H1 (cell line): Measurements from ENCODE around the gene CYP2A13. TPM values are rescaled to one million over a fixed set of nuclear protein-coding genes. Genes with fewer than 3 reads are reported as not detected.

Experiments
- CTCF ChIA-PET: fragments of 300-600 bp; sonication (Branson Sonifier 250); formaldehyde crosslinking; loops from one replicate; lab custom pipeline; 2021; ENCODE audit not compliant: partially characterized antibody; lab: Charles Lee
- POLR2A ChIA-PET: fragments of 300-600 bp; sonication (Branson Sonifier 250); formaldehyde crosslinking; loops from one replicate; lab custom pipeline; 2021; ENCODE audit warnings: inconsistent platforms; ENCODE audit not compliant: partially characterized antibody; lab: Charles Lee
- DNase-seq, 2 experiments: peaks; one replicate each; pipeline versions ENCODE4 v3.0.0 to v3.0.0-alpha.2; 2010 to 2022; ENCODE audit warnings: low spot score in 2 of 2, low read depth in 1 of 2, mixed read lengths in 1 of 2
- FAIRE-seq: peaks from 2 replicates; lab custom pipeline; 2011; peaks lifted over from hg19 to GRCh38; lab: Jason Lieb, UNC
- H2AFZ ChIP-seq: 2 replicates; pipeline ENCODE4 v1.8.1; 2012; ENCODE audit warnings: low read length, inconsistent platforms
- H2AK5ac ChIP-seq: 2 replicates; pipeline ENCODE4 v1.6.1; 2013; ENCODE audit warnings: low read depth, low read length
- H2BK120ac ChIP-seq: replicated peaks from 2 replicates; pipeline ENCODE3; 2013; ENCODE audit warnings: low read depth, low read length, inconsistent platforms
- H2BK12ac ChIP-seq: 2 replicates; pipeline ENCODE4 v1.6.1; 2013; ENCODE audit warnings: low read depth, low read length
- H2BK15ac ChIP-seq: 2 replicates; pipeline ENCODE4 v1.6.1; 2013; ENCODE audit warnings: low read length
- H2BK20ac ChIP-seq: 2 replicates; pipeline ENCODE4 v1.6.1; 2013; ENCODE audit warnings: low read length
- H2BK5ac ChIP-seq: 2 replicates; pipeline ENCODE4 v1.6.1; 2013; ENCODE audit warnings: low read depth, low read length
- H3K14ac ChIP-seq: 2 replicates; pipeline ENCODE4 v1.6.1; 2013; ENCODE audit warnings: inconsistent platforms; ENCODE audit not compliant: insufficient read length
- H3K18ac ChIP-seq: 2 replicates; pipeline ENCODE4 v1.6.1; 2013; ENCODE audit warnings: low read length; ENCODE audit errors: extremely low read depth
- H3K23ac ChIP-seq: 2 replicates; pipeline ENCODE4 v1.6.1; 2013; ENCODE audit warnings: inconsistent platforms; ENCODE audit not compliant: insufficient read length
- H3K23me2 ChIP-seq: 2 replicates; pipeline ENCODE4 v1.6.1; 2013; ENCODE audit warnings: low read depth, low read length
- H3K27ac ChIP-seq: 2 replicates; pipeline ENCODE4 v1.6.1; 2011; ENCODE audit warnings: low read depth, low read length, inconsistent platforms
- H3K27me3 ChIP-seq, 4 experiments: replicated peaks in 1 of 4; 1 replicate in 1 of 4; 2 replicates in 3 of 4; pipeline versions ENCODE4 v1.6.1 to v1.8.1; 2011 to 2013; ENCODE audit warnings: low read length in 3 of 4, mild to moderate bottlenecking in 3 of 4, inconsistent platforms in 2 of 4, mixed read lengths in 2 of 4, moderate library complexity in 1 of 4; ENCODE audit not compliant: control insufficient read depth in 3 of 4, insufficient read depth in 3 of 4; ENCODE audit errors: extremely low read depth in 1 of 4
- H3K36me3 ChIP-seq, 4 experiments: 2 replicates each; pipeline versions ENCODE4 v1.6.1 to v1.8.1; 2011 to 2013; ENCODE audit warnings: mild to moderate bottlenecking in 4 of 4, low read length in 3 of 4, moderate library complexity in 2 of 4, control low read depth in 1 of 4, inconsistent platforms in 1 of 4; ENCODE audit not compliant: insufficient read depth in 4 of 4, control insufficient read depth in 2 of 4
- H3K4ac ChIP-seq: replicated peaks from 2 replicates; pipeline ENCODE3; 2013; ENCODE audit warnings: low read length, low read depth, mixed read lengths, inconsistent platforms; ENCODE audit not compliant: insufficient read length
- H3K4me1 ChIP-seq, 4 experiments: replicated peaks in 1 of 4; 1 replicate in 1 of 4; 2 replicates in 3 of 4; pipeline versions ENCODE4 v1.6.1 to v1.8.1; 2011 to 2013; ENCODE audit warnings: low read length in 3 of 4, inconsistent platforms in 2 of 4, mixed read lengths in 1 of 4; ENCODE audit not compliant: insufficient read depth in 4 of 4, control insufficient read depth in 3 of 4
- H3K4me2 ChIP-seq, 2 experiments: 2 replicates each; pipeline versions ENCODE4 v1.6.1 to v1.8.1; 2011 to 2013; ENCODE audit warnings: low read depth in 2 of 2, low read length in 2 of 2, control low read depth in 1 of 2, inconsistent platforms in 1 of 2, mild to moderate bottlenecking in 1 of 2; ENCODE audit not compliant: insufficient read depth in 1 of 2
- H3K4me3 ChIP-seq, 4 experiments: fragments of 200-600, 300-600 bp in 1 of 4; sonication (generic), shearing (Covaris generic), sonication (Bioruptor Twin) in 1 of 4; 2 replicates each; pipeline versions ENCODE4 v1.5.1 to v1.8.1; 2011 to 2016; ENCODE audit warnings: low read length in 4 of 4, low read depth in 3 of 4, control low read depth in 2 of 4, inconsistent platforms in 2 of 4, mild to moderate bottlenecking in 2 of 4, mixed read lengths in 1 of 4, moderate library complexity in 1 of 4; ENCODE audit not compliant: insufficient read depth in 2 of 4; ENCODE audit errors: extremely low read depth in 1 of 4
- H3K56ac ChIP-seq: replicated peaks from 2 replicates; pipeline ENCODE3; 2013; ENCODE audit warnings: low read depth, mild to moderate bottlenecking, mixed read lengths, low read length, inconsistent platforms; ENCODE audit not compliant: insufficient read length
- H3K79me1 ChIP-seq: 2 replicates; pipeline ENCODE4 v1.6.1; 2013; ENCODE audit warnings: low read depth, low read length, control low read depth
- H3K79me2 ChIP-seq, 2 experiments: 2 replicates each; pipeline versions ENCODE4 v1.6.1 to v1.8.1; 2012 to 2013; ENCODE audit warnings: low read length in 2 of 2, mild to moderate bottlenecking in 2 of 2, inconsistent platforms in 1 of 2; ENCODE audit not compliant: insufficient read depth in 2 of 2, control insufficient read depth in 1 of 2
- H3K9ac ChIP-seq, 4 experiments: replicated peaks in 1 of 4; 1 replicate in 1 of 4; 2 replicates in 3 of 4; pipeline versions ENCODE4 v1.6.1 to v1.8.1; 2011 to 2013; ENCODE audit warnings: low read depth in 3 of 4, low read length in 3 of 4, control low read depth in 2 of 4, mild to moderate bottlenecking in 2 of 4, moderate library complexity in 2 of 4, inconsistent platforms in 1 of 4; ENCODE audit errors: extremely low read depth in 1 of 4
- H3K9me3 ChIP-seq, 2 experiments: 2 replicates each; pipeline versions ENCODE4 v1.6.1 to v1.8.1; 2012 to 2013; ENCODE audit warnings: mild to moderate bottlenecking in 2 of 2, moderate library complexity in 2 of 2, control low read depth in 1 of 2, inconsistent platforms in 1 of 2, low read depth in 1 of 2, low read length in 1 of 2, mixed read lengths in 1 of 2; ENCODE audit not compliant: insufficient read depth in 2 of 2
- H4K20me1 ChIP-seq, 2 experiments: replicated peaks in 1 of 2; 2 replicates each; pipeline versions ENCODE3 to v1.8.1; 2011 to 2013; ENCODE audit warnings: inconsistent platforms in 2 of 2, low read length in 2 of 2, mild to moderate bottlenecking in 1 of 2; ENCODE audit not compliant: insufficient read depth in 2 of 2, control insufficient read depth in 1 of 2
- H4K5ac ChIP-seq: 2 replicates; pipeline ENCODE4 v1.6.1; 2013; ENCODE audit warnings: low read length, low read depth, mixed read lengths, inconsistent platforms; ENCODE audit not compliant: insufficient read length
- H4K8ac ChIP-seq: 2 replicates; pipeline ENCODE4 v1.8.0; 2013; ENCODE audit warnings: mild to moderate bottlenecking, moderate library complexity, low read length, inconsistent platforms; ENCODE audit not compliant: insufficient read depth; ENCODE audit errors: extremely low read depth
- H4K91ac ChIP-seq: replicated peaks from 2 replicates; pipeline ENCODE3; 2013; ENCODE audit warnings: low read length, mixed read lengths, inconsistent platforms; ENCODE audit not compliant: insufficient read length
- CTCF ChIP-seq, 3 experiments: IDR thresholded peaks; 1 replicate in 2 of 3; 2 replicates in 1 of 3; pipeline versions ENCODE4 v1.5.1 to v1.6.1; 2011; ENCODE audit warnings: low read length in 3 of 3, mild to moderate bottlenecking in 3 of 3, inconsistent platforms in 2 of 3, low read depth in 1 of 3, moderate library complexity in 1 of 3; ENCODE audit not compliant: insufficient read depth in 1 of 3; ENCODE audit errors: control extremely low read depth in 1 of 3
- EGR1 ChIP-seq: IDR thresholded peaks from 2 replicates; pipeline ENCODE4 v1.6.1; 2011; ENCODE audit warnings: low read depth, low read length, borderline replicate concordance
- RNF2 ChIP-seq: fragments of 200-900, 300-1000 bp; sonication (generic); IDR thresholded peaks from 2 replicates; pipeline ENCODE4 v1.7.1; 2016; ENCODE audit warnings: borderline replicate concordance, low read depth, mild to moderate bottlenecking, antibody characterized with exemption, low read length; ENCODE audit not compliant: poor library complexity, severe bottlenecking; ENCODE audit errors: missing control alignments
- TEAD4 ChIP-seq: IDR thresholded peaks from 2 replicates; pipeline ENCODE4 v1.6.1; 2012; ENCODE audit warnings: low read depth, low read length, inconsistent platforms, mixed read lengths
- WGBS, 2 experiments: shearing (Covaris generic) in 1 of 2; methylation state at CpG; one replicate each; pipeline versions ENCODE4 v1.1.6 to v1.1.7; 2013 to 2015; ENCODE audit warnings: low lambda C conversion rate in 2 of 2, mixed read lengths in 2 of 2, inconsistent platforms in 1 of 2, low coverage in 1 of 2, missing lambda C conversion rate in 1 of 2; ENCODE audit not compliant: insufficient replicate concordance in 2 of 2, insufficient coverage in 1 of 2, insufficient read length in 1 of 2; ENCODE audit errors: extremely low coverage in 1 of 2, missing lambda C conversion rate in 1 of 2; 5-methylcytosine and 5-hydroxymethylcytosine counted together
- polyA plus RNA-seq, 7 experiments: library from polyadenylated mRNA; depleted of rRNA in 3 of 7; stranded (reverse) in 5 of 7; unstranded in 2 of 7; fragments of >200 nt in 5 of 7; fragments of 200-250 nt in 2 of 7; gene quantifications; 1 replicate in 5 of 7; 2 replicates in 1 of 7; 4 replicates in 1 of 7; pipeline versions ENCODE4 v1.2.1 to v1.2.3, GENCODE V29; 2011 to 2013; ENCODE audit warnings: missing spikeins in 2 of 7, mixed read lengths in 2 of 7
- total RNA-seq: library from RNA; stranded (reverse); fragmentation: NEBNext Ultra II Directional; extraction: Animal tissue kit (Norgen Biotek cat#: 25700); gene quantifications from 2 replicates; pipeline ENCODE4 v1.2.1, GENCODE V29; 2021

CYP2A13 gene
- total and polyA plus RNA-seq, 2 of the 8 experiments (the other 6 are each of a cell fraction or from before 2014, with no cell fraction given): 0.60 to 0.63 TPM

GRCh38 chr19:41112728-41113290 lies 24.6 kb downstream of the CYP2A13 start:
- H3K36me3 ChIP-seq: no peaks in the 10 kb centered on the region
- ChIA-PET POLR2A (no interaction called here), CTCF (interaction anchor here (1.1 to 1.3 kb wide), 2 partner anchors 14 to 31 kb away, joined by 4 read pairs; no protein-coding TSS in a partner anchor)
- H4K8ac ChIP-seq: no peak overlapping the region
- H3K4me1 ChIP-seq: no peaks in the 10 kb centered on the region
- WGBS, 2 experiments: 86% methylated on average over 4 of the region's 7 CpGs; no CpG with 5 or more reads in 1 of the 2 experiments
- H4K91ac ChIP-seq: no peak overlapping the region
- no peak for DNase-seq
- H2AFZ ChIP-seq: no peak overlapping the region
- H2BK20ac ChIP-seq: no peak overlapping the region
- H2BK120ac ChIP-seq: no peak overlapping the region
- H3K18ac ChIP-seq: no peak overlapping the region
- no peak overlapping the region for H3K4me3 ChIP-seq
- H3K79me1 ChIP-seq: no peaks in the 10 kb centered on the region
- no peak overlapping the region for H2BK5ac ChIP-seq
- H3K23me2 ChIP-seq: peaks cover 2% of the 10 kb centered on the region; the same call in 1 of the 2 replicates
- no peak overlapping the region for H3K9ac ChIP-seq
- H2BK15ac ChIP-seq: no peak overlapping the region
- H3K9me3 ChIP-seq: peaks cover 25 to 28% of the 10 kb centered on the region in 2 experiments
- no peaks in the 10 kb centered on the region for H4K20me1 ChIP-seq
- H3K23ac ChIP-seq: no peak overlapping the region
- no peaks in the 10 kb centered on the region for H3K27me3 ChIP-seq
- TF ChIP-seq RNF2 (no peak), EGR1 (no peak), CTCF (IDR thresholded peaks at IDR 0.05; ENCODE audit: control extremely low read depth in 1 of 3, insufficient read depth in 1 of 3, low read depth in 1 of 3, low read length in 3 of 3) (no peak), TEAD4 (no peak)
- no peak overlapping the region for H2AK5ac ChIP-seq
- FAIRE-seq: no peak
- no peak overlapping the region for H3K56ac ChIP-seq
- no peak overlapping the region for H3K4ac ChIP-seq
- H4K5ac ChIP-seq: no peak overlapping the region
- H3K4me2 ChIP-seq: no peak overlapping the region
- H3K79me2 ChIP-seq: no peaks in the 10 kb centered on the region
- no peak overlapping the region for H3K14ac ChIP-seq
- no peak overlapping the region for H3K27ac ChIP-seq
- no peak overlapping the region for H2BK12ac ChIP-seq
